Dermis blood vessel endothelial cell (primary cell): ENCODE data around the gene GATA5. TPM values are rescaled to one million over a fixed set of nuclear protein-coding genes. Genes with fewer than 3 reads are reported as not detected.

Source experiments
- DNase-seq: peaks from one replicate; pipeline ENCODE4 v3.0.0; 2010
- total RNA-seq: library from RNA; depleted of rRNA; stranded (reverse); fragments of >200 nt; gene quantifications from 2 replicates; pipeline ENCODE4 v1.2.3, GENCODE V29; 2014

The GATA5 gene
- total RNA-seq, 1 donor from 2014 or later = not detected

- no peak for DNase-seq
Observed at GRCh38 chr20:62487118-62487517, 11.3 kb upstream of the GATA5 start.

DNA sequence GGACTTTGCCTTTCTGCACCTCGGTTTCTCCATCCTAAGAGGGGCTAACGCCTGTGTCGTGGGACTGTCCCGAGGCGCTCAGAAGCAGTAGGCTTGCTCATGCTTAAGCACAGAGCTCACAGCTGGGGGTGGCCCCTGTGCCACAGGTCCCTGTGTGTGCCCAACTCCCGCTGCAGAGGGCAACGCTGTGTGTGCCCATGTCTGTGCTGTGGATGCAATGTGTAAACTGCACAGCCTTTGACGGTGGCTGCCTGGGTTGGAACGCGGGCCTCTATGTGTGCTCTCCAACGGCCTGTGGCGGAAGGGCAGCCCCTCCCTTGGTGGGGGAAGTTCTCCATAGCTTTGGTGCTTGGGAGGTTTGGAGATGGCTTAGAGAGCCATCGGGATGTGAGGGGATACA is 10.7 kb upstream of the GATA5 start:
- no peak for DNase-seq

- no peak for DNase-seq
Observed at GRCh38 chr20:62485701-62486089, 9.9 kb upstream of the GATA5 start.

GRCh38 chr20:62485062-62485700 is 9.4 kb upstream of the GATA5 start:
- DNase-seq = no peak

DNA sequence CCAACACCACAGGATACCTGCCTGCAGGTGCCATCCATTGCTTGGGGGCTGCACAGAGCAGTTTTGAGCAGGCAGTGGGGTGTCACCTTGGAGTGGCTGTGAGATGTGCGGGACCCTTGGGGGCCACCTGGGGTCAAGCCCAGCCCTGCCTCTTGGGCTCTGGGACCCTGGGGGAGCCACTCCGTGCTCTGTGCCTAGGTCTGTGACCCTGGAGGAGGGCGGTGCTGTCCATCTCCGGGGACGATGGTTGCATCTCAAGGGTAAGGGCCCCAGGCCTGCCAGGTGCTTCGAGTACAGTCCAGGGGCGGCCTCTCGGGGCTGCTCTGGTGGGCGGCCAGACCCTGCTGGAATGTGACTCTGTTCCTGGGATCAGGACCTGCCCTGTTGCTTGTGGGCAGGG is 8.7 kb upstream of the GATA5 start:
- no peak for DNase-seq

DNA sequence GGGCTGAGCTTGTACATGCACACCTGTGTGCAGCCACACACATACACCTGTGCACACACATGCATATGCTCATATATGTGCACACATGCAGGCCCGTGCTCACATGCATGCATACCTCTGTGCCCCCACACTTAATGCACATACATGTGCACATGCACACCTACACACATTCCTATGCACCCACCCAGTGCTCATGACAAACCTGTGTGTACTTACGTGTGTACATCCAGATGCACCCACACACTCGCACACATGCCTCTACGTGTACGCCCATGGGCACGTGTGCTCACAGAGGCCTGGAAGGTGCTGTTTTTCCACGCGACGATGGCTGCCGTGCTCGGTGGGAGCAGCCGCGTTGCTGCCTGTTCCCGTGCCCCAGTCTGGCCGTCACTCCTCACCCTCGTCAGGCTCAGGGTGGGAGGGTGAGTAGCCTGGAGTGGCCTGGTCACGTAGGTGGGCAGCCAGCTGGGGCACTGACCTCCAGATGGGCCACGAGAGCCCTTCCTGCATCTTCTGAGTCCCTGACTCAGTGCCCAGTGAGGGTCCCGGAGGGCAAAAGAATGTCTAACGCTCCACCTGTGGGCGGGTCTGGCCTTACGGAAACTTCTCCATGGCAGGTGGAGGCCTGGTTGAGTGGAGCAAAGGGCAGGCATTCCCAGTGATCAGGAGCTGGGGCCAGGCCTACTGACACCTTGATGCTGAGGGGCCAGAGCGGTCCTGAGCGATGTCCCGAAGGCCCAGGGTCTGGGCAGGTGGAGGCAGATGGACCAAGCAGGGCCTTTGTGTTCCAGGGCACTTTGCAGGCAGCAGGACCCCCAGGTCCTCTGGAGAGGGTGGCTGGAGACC is 8.0 kb upstream of the GATA5 start:
- no peak for DNase-seq

DNA sequence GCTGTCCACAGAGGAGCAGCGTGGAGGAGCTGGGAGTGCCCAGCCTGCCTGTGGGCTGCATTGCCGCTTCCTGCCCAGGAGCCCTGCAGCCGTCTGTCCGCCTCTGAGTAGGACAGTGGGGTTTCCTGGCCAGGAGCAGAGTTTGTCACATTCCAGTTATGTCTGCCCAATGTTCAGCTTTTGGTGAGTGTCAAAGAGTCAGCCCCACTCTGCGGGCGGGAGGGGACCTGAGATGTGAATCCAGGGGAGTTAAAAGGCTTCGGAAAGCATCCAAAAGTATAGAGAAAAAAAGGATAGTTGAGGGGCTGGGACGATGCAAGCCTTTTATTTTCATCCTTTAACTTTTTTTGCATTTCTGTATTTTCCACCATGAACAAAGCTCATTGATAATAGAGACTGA is 7.2 kb upstream of the GATA5 start:
- DNase-seq = no peak

GRCh38 chr20:62482146-62482809 is 6.5 kb upstream of the GATA5 start:
- DNase-seq = no peak

GRCh38 chr20:62481425-62482145 is 5.8 kb upstream of the GATA5 start:
- no peak for DNase-seq

GRCh38 chr20:62480318-62480717 is 4.5 kb upstream of the GATA5 start:
- DNase-seq = no peak

DNA sequence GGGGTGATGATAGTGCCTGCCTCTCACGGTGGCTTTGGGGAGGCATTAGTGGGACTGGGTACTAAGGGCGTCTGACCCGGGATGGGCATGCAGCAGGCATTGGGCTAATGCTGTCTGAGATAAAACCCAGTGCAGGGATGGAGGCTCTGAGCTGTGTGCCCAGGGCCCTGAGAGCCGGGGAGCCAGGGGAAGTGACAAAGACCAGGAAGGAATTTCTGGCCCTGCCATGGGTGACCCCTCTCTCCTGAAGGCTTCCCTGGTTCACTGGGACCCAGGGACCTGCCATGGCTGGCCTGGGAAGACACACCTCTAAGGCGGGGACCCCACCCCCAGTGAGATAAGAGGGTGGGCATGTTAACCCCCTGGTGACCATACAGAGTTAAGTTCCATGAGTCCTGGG is 3.9 kb upstream of the GATA5 start:
- DNase-seq = no peak

- DNase-seq = no peak
Observed at GRCh38 chr20:62479156-62479555, 3.4 kb upstream of the GATA5 start.

DNA sequence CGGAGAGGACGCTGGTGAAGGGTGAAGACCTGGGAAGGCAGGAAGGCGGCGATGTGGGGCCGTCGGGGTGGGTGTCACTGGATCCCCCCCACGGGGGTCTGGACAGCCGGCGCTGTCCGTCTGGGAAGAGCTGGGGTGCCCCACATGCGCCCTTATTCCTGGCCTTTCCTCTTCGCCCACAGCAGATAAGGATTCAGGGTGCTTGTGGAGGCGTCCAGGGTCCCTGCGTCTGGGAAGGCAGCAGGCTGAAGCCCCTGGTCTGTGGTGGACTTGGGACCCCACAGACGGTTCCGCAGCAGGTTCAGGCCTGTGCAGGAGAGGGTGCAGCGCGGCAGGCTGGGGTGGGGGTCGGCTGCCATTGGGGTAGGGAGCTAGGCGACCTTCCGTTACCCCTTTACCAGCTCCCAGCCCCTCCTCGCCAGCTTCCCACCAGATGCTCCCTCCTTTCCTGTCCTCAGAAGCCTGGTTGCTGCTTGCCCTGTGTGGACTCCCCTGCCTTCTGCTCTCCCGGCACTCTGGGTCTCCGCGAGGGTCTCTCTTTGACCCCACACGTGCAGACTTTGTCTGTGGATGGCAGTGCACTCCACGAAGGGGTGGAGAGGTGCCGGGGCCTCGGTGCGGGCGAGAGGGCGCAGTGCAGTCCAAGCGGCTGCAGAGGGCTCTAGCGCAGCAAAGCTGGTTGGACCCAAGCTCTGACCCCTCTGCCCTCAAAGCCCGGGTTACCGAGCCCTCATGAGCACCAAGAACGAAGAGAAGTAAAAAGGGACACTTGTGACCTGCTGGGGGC is 2.1 kb upstream of the GATA5 start:
- DNase-seq = no peak

- no peak for DNase-seq
Observed at GRCh38 chr20:62476056-62476838, 452 bp upstream of the GATA5 start.

GRCh38 chr20:62475027-62475771 is 596 bp downstream of the GATA5 start:
- no peak for DNase-seq

- no peak for DNase-seq
Observed at GRCh38 chr20:62474604-62475026, 1.2 kb downstream of the GATA5 start.

GRCh38 chr20:62473717-62474603 is 1.8 kb downstream of the GATA5 start:
- no peak for DNase-seq

DNA sequence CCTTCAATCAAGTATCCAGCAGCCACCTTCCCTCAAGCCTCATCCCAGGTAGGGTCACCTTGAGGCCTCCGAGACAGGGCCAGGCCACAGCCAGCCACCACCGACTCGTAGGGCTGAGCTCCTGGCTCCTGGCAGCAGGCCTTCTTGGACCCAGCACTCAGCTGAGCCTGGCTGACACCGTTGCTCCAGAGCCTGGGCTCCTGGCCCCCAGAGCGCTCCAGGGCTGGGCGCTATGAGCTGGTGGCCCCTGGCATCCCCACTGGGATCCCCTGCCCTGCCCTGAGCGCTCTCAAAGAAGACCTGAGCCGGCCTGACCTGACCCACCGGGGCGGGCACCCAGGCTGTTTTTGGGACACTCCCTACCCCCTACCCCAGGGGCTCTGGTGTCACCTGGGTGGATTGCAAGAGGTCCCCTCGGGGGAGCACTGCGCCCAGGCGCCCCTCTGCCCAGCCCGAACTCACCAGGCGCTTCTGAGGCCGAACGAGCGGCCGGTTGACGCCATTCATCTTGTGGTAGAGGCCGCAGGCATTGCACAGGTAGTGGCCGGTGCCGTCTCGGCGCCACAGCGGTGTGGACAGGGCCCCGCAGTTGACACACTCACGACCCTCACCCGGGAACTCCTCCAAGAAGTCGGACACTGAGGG is 2.7 kb downstream of the GATA5 start:
- DNase-seq = no peak
